Activated CD8-positive, alpha-beta memory T cell treated with anti-CD3 and anti-CD28 coated beads for 48 hours (primary cell): ENCODE data around the gene HSPB2.

Source experiments
- DNase-seq, 3 experiments: peaks; one replicate each; pipeline ENCODE4 v3.0.0-alpha.2; 2020; ENCODE audit warnings: low read depth in 2 of 3, low spot score in 2 of 3

Gene HSPB2

DNA sequence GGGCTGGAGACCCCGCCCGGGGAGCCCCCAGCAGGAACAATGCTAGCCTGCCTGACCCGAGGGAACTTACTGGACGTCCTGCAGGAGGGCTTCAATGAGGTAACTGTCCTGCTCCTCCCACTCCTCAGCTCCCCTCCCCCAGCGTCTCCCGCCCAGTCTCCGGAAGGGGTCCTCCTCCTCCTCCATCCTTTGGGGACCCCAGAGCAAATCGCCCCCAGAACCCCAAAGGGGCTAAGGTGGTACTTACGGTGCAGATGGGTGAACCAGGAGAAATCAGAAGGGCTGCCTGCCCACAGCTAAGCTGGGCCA, 24.9 kb downstream of the HSPB2 start:
- no peak for DNase-seq

DNA sequence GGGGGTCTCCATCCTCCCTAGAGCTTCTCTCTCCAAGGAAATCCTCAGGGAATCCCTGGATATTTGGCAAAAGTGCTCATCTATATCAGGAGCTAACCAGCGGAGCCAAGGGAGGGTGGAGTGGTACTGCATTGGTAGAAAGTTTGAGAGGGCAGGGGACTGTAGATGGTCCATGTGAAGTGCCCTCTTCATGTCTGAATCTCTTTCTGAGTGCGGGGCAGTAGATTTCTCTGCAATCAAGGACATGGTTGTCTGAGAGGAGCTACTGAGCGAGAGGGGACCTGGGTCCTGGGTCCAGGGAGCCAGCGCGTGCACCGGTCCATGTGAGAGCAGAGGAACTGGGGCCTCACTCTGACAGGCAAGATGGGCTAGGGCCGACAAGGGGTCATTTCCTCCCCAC, 25.3 kb downstream of the HSPB2 start:
- DNase-seq = no peak

DNA sequence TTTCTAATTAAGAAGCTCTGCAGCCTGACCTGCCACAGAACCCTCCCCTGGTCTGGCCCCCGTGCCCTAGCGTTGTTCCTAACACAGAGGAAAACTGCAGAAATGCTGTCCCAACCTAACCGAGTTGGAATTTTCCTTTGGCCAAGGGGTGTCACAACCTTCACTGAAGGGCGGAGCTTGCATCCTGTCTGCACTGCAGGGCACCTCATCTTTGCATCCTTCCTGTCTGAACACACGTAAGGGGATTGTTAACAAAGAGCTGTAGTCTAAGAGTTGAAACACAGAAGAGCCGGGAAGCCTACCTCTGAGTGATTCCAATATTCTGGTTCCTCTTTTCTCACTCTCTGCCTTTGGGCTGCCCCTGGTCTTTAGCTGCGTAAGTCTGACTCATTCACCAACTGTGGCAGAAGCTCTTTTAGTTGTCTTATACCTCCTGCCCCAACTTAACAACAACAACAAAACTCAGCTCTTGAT, 26.2 kb downstream of the HSPB2 start:
- no peak for DNase-seq

DNA sequence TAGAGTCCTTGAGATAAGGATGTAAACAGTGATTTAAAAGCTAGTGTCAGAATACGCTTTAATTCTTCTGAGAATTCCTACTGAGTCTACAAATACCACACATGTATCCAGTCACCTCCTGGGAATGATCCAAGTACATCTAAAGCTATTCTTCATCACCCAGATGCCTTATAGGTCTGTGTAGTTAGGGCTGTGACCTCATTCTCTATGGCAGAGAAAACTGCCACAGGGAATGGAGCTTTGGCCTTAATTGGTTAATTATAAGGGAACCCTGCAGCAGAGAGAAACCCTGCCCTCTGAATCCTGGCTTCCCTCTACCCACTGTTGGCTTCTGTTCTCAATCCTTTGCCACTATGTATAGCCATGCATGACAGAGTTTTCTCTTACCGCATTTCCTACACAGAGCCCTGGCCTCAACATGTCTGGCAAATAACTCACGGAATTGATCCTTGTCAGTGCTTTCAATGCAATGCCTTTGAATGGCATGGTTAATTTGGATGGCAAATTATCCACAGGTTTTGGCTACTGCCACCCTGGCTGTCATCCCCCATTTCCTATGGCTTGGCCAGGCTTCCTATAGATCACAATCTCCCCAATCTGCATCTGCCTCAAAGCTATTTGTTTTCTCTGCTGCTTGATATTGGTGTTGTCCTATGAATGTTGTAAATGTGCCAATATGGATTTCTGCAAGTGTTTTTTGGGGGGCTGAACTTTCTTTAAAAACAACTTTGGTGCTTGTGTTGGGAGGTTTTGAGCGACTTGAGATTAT, 27.5 kb downstream of the HSPB2 start:
- no peak for DNase-seq

DNA sequence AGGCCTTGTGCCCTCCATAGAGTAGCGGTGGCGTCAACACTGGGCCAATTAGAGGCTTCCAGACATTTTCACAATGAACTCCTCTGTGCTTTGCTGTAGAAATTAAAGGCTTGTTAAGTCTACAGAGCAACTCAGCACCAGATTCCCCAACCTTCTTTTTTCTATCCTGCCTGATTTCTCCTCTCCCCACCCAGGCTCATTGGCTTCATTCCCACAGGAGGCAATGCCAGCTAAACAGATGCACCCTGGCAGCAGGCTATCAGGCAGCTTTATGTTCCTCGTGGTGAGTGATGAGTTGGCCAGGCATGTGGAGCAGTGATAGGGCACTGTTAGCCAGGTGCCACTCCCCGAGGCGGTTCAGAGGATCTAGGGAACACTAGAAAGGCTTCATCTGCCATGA, 29.4 kb downstream of the HSPB2 start:
- DNase-seq = no peak

DNA sequence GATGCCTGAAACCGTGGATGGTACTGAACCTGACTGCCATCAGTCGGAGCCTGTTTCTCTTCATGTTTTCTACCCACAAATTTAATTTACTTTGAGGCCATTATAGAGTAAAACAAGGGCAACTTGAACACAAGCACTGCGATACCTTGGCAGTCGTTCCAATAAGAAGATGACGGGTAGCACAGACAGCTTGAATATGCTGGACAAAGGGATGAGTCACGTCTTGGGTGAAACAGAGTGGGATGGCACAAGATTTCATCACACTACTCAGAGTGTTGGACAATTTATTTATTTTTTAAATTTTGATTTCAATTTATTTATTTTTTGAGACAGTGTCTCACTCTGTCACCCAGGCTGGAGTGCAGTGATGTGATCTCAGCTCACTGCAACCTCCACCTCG, 30.3 kb downstream of the HSPB2 start:
- DNase-seq = no peak

DNA sequence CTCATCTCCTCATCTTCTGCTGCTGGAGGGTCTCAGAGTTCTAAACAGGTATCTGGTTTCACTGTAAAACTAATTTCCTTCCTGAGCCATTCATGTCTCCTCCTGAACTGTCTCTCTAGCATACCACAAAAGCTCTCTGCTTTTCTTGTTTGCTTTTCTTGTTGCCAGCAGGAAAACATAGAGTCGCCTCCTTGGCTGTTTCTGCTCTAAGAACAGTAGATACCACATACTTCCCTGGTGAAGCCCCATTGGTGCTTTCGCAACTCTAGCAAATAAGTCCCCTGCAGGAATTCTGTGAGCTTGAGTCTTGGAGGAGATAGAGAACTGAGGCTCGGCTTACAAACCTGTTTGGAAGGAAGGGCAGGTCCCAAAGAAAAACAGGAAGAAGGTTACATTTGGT, 31.6 kb downstream of the HSPB2 start:
- no peak for DNase-seq

DNA sequence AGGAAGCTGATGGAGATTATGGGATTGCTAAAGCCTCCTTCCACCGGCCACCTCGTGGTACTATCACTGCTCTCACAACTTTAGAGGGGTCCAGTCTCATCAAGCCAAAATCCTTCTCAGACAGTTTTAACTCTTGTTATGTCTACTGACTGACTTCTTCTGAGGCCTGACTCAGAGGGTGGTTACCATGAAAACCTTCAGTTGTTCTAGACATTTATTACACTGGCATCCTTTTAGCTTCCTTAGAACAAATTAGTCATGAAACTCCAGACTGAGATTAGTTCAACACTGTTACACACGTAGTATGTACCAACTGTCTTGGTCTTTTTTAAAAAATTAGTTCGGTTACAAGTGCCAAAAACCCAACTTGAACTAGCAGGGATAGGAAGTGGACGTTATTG, 32.1 kb downstream of the HSPB2 start:
- no peak for DNase-seq

DNA sequence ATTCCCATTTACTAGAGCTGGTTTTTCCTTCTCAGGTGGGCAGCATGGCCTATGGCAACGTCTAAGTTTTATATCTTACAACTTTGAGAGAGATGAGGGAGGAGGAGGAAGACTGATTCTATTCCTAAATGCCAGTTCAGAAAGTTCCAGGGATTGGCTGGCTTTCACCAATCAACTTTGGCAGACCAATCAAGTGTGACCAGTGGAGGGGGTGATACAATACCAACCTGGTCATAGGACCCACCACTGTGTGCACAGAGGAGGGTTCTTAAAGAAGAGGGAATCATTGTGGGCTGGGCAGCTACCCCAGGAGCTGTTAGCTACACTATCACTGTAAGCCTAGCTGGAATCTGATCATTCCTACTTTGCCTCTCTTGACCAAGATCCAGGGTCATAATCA, 32.7 kb downstream of the HSPB2 start:
- DNase-seq = no peak

DNA sequence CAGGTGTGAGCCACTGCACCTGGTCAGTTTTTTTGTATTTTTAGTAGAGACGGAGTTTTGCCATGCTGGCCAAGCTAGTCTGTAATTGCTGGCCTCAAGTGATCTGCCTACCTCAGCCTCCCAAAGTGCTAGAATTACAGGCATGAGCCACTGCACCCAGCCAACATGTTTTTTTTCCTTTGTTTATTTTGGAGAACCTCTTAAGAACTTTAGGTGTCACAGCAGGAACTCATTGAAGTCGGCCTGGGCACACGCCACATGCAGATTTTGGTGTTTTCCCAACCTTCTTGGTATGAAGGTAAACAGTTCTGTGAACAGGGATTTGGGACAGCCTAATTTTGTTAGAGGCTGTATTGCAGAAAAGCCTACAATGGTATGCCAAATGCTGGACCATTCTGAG, 34.0 kb downstream of the HSPB2 start:
- no peak for DNase-seq

DNA sequence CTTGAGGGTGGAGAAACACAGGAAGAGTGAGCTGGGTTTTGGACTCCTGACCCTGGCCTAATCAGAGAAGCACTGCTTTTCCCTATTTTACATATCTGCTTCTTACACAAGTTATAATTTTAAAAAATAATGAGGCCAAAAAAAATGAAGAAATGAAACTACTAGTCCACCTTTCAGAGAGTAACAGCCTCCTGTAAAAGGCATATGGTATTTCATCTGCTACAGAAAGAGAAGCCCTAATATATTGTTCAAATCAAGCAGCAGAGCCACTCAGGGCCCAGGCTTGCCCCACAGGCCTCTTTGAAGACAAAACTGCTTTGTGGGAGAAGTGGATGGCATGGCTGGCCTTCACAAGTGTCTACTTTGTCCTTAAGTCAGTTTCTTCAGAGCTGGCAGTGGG, 34.6 kb downstream of the HSPB2 start:
- no peak for DNase-seq

DNA sequence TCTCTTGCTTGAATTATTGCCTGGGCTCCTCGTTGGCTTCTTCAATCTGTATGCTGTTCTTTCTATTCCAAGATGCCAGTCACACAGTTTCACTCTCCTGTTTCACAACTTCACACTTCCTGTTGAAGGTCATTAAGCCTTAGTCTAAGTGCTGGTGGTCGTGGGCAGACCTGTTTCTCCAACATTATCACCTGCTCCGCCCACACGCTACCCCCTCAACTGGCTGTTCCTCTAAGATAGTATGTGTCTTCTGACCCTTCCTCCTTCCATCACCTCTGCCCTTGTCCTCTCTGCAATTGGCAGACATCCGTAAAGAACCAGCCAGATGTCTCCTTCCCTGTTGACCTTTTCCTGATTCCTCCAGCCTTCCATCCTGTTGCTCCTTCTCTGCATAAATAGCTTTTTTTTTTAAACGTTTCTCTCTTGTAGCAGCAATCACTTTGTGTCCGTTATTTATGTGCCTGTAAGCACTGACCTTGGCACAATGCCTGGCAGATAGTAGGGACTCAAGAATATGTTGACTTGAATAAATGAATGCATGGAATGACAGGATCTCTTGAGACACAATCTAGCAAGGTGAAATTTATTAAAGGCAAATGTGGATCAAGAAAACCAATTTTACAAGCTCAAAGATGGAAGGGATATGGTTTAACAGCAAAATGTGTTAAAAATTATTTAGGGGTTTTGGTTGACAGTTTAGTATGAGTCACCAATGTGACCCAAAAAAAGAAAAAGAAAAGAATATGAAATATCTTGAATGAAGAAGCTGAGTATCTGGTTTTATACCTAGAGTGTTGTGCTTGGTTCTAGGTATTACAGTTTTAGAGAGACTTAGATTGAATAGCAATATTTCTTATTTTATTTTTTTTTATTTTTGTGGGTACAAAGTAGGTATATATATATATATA, 37.2 kb downstream of the HSPB2 start:
- DNase-seq = no peak

DNA sequence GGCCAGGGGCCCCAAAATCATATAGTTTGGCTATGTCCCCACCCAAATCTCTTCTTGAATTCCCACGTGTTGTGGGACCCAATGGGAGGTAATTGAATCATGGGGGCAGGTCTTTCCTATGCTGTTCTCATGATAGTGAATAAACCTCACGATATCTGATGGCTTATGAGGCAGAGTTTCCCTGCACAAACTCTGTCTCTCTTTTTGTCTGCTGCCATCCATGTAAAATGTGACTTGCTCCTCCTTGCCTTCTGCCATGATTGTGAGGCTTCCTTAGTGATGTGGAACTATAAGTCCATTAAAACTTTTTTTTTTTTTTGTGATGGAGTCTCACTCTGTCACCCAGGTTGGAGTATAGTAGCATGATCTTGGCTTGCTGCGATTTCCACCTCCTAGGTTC, 39.0 kb downstream of the HSPB2 start:
- DNase-seq = no peak

DNA sequence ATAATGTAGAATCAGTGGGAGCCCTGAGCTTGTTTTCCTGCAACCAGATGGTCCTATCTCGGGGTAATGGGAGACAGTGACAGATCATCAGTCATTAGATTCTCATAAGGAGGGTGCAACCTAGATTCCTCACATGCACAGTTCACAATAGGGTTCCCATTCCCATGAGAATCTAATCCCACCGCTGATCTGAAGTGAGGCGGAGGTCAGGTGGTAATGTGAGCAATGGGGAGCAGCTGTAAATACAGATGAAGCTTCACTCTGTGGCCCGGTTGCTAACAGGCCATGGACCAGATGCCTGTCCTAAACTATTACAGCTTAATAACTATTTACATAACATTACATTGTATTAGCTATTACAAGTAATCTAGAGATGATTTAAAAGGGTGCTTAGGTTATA, 41.6 kb downstream of the HSPB2 start:
- no peak for DNase-seq

DNA sequence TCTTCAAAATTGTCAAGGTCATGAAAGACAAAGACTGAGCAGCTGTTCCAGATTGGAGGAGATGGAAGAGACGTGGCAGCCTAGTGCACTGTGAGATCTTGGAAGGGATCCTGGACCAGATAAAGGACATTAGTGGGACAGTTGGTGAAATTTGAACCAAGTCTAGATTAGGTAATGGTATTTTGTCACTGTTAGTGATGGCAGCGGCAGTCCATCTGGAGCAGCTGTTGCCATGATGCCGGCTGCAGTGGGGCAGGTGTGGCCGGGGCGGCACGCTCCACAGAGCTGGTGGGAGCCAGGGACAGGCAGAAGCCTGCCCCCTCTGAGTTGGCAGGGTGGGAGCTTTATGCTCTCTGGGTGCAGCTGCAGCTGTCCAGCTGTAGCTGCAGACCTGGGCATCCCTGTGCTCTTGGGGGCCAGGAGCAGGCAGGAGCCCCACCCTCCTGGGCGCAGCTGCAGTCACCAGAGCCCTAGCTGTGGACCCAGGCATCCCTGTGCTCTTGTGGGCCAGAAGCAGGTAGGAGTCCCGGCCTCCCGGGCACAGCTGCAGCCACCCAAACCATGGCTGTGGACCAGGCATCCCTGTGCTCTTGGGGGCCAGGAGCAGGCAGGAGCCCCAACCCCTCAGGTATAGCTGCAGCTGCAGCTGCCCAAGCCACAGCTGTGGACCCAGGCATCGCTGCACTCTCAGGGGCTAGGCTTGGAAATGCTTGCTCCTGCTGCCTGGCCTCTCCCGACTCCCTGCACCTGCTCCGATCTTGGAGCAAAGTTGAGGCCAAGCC, 45.3 kb downstream of the HSPB2 start:
- no peak for DNase-seq

DNA sequence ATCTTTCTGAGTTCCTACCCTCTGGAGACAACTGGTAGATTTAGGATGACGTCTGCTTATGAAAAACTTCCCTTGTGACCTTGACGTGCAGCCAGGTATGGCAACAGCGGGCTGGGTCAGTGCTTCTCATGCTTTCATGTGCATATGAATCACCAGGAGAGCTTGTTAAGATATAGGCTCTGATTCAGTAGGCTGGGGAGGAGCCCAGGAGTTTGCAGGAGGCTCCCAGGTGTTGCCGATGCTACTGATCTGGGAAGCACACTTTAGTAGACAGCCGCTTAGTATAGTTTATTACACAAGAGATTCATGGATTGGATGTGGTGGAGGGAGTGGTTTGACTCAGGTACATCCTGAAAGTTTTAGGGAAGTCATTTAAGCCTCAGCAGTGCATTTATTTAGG, 48.4 kb downstream of the HSPB2 start:
- DNase-seq = no peak

DNA sequence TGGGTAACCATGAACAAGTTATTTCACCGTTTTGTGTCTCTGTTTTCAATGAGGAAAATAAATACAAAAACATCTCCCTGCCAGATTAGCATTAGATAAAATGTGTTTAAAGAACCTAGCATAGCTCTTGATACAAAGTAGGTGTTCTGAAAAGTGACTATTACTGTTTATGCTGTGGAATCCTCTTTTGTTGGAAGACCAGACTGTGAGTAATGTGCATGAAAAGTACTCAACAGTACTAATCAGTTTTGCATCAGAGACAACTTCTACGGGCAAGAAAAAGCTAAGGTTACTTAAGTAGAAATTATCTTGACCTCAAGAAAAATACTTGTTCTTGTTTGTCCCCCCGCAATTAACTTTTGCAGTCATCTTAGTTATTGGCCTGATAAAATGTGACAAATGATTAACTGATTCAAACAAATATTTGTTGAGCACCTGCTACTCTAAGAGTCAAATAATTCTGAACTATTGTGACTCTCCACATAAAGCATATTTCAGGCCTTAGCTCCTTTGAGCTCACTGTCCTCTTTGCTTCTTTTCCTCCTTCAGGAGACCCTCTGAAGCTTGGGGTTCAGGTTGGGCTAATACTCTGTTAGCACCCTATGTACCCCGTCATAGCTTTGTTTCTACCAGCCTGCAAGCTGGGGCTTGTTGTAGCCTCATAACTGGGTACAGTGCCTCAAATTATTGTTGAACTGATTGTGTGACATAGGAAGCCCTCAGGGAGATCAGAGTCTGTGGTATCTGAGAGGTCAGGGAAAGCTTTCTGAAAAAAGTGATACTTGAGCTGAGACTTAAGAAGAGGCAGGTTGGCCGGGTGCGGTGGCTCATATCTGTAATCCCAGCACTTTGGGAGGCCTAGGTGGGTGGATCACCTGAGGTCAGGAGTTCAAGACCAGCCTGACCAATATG, 49.1 kb downstream of the HSPB2 start:
- no peak for DNase-seq
